Muscle layer of colon (tissue), 2 donors: ENCODE measurements around the gene MMP25.

Source experiments
- H3K27ac ChIP-seq: one replicate; pipeline ENCODE4 v1.7.0; 2013; ENCODE audit warnings: low read depth, mild to moderate bottlenecking, low read length, moderate library complexity
- H3K27me3 ChIP-seq, 2 donors: one replicate each; pipeline ENCODE4 v1.7.0; 2013; ENCODE audit warnings: low read length in 2 of 2, mild to moderate bottlenecking in 2 of 2; ENCODE audit not compliant: insufficient read depth in 2 of 2, control insufficient read depth in 1 of 2
- H3K36me3 ChIP-seq: one replicate; pipeline ENCODE4 v1.7.0; 2013; ENCODE audit warnings: mild to moderate bottlenecking, low read length; ENCODE audit not compliant: insufficient read depth
- H3K4me1 ChIP-seq: one replicate; pipeline ENCODE4 v1.7.0; 2013; ENCODE audit warnings: mild to moderate bottlenecking, low read length; ENCODE audit not compliant: insufficient read depth
- H3K4me3 ChIP-seq, 2 donors: one replicate each; pipeline ENCODE4 v1.7.0; 2013; ENCODE audit warnings: low read length in 2 of 2, low read depth in 1 of 2, mild to moderate bottlenecking in 1 of 2, moderate library complexity in 1 of 2
- H3K9ac ChIP-seq: one replicate; pipeline ENCODE4 v1.7.0; 2013; ENCODE audit warnings: low read length
- H3K9me3 ChIP-seq: one replicate; pipeline ENCODE4 v1.7.0; 2013; ENCODE audit warnings: mild to moderate bottlenecking, low read length
- donor health status: abdominal sarcoma.
- donor health status: Adenocarcinoma of cecum.

The MMP25 gene

DNA sequence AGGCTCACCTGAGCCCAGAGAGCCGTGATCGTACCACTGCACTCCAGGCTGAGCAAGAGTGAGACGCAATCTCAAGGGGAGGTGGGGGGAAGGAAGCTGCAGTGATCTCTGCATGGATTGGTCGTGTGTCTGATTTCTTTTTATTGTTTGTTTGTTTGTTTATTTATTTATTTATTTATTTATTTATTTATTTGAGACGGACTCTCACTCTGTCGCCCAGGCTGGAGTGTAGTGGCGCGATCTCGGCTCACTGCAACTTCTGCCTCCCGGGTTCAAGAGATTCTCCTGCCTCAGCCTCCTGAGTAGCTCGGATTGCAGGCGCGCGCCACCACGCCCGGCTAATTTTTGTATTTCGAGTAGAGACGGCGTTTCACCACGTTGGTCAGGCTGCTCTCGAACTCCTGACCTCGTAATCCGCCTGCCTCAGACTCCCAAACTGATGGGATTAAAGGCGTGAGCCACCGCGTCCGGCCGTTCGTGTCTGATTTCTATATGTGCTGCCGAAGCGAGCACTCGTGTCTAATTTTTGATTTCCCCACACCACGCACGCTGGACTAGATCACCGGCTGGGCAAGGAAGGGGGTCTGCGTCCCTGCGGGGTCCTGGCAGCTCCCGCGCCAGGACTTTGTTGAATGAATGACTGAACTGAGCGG lies 26.6 kb upstream of the MMP25 start:
- no peak overlapping the region for H3K9ac ChIP-seq
- peak overlapping the region; percentile 50 to 84 for H3K4me3 ChIP-seq
- H3K4me1 ChIP-seq, result peaks cover 24% of the 10 kb centered on the region
- H3K9me3 ChIP-seq, result no peaks in the 10 kb centered on the region
- H3K36me3 ChIP-seq, result no peaks in the 10 kb centered on the region
- H3K27ac ChIP-seq, result no peak overlapping the region
- peaks cover 7 to 22% of the 10 kb centered on the region in 2 donors for H3K27me3 ChIP-seq

DNA sequence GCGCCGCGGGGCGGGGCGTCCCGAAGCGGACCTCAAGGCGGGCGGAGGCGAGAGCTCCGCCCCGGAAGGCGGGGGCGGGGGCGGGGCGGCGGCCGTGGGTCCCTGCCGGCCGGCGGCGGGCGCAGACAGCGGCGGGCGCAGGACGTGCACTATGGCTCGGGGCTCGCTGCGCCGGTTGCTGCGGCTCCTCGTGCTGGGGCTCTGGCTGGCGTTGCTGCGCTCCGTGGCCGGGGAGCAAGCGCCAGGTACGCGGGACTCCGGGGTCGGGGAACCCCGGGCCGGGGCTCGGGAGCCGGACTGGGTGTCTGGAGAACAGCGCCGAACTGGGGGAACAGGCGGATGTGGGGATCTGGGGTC lies 26.1 kb upstream of the MMP25 start, which contains the start of gene TNFRSF12A:
Gene TNFRSF12A (plus strand): TSS at position 122 of the 357 bp plus-strand sequence. CDS start 30 bp downstream, at position 152.
- Histone ChIP-seq H3K4me1 (peaks cover 24% of the 10 kb centered on the region), H3K27ac (peak within 1 kb of the TSS; percentile 92), H3K36me3 (no peaks in the 10 kb centered on the region), H3K4me3 (peak within 1 kb of the TSS; percentile 68 to 84), H3K9me3 (no peaks in the 10 kb centered on the region), H3K9ac (peak within 1 kb of the TSS; percentile 92), H3K27me3 (peaks cover 7 to 22% of the 10 kb centered on the region in 2 donors)

DNA sequence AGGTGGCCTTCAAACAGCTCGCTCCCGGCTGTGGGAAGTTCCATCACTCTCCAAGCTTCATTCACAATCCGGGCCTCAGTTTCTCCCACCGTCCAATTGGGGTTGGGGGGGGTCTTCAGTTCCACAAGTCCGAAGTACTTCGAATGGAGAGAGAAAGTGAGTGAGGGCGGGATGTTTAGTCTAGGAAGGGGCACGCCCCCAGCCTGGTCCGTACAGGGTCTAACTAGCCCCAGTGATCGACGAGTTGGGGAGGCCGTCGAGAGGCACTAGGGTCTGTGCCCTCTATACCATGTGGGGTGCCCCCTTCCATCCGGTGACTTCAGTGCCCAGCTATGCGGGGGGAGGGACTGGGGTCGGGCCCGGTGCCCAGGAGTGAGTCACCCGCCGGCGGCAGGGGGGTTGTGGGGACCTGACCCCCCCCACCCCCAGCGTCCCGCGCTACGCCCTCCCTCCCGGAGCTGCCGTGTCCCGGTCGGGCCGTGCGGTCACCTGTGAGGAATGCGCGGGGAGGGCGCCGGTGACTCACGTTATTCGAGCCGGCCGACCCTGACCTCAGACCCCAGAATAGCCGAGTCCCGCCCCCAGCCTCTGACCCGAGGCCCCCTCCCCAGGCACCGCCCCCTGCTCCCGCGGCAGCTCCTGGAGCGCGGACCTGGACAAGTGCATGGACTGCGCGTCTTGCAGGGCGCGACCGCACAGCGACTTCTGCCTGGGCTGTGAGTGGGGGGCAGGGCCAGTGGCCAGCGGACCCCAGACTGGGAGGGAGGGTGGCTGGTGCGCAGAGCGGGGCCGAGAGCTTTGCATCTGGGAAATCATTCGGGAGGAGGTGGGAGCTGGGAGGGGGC lies 25.5 kb upstream of the MMP25 start:
- Histone ChIP-seq H3K27me3 (peaks cover 7 to 22% of the 10 kb centered on the region in 2 donors), H3K36me3 (peaks cover 4% of the 10 kb centered on the region), H3K9ac (peak overlapping the region; percentile 92), H3K4me1 (peaks cover 24% of the 10 kb centered on the region), H3K27ac (peak overlapping the region; percentile 92), H3K4me3 (peak overlapping the region; percentile 68 to 84), H3K9me3 (no peaks in the 10 kb centered on the region)

DNA sequence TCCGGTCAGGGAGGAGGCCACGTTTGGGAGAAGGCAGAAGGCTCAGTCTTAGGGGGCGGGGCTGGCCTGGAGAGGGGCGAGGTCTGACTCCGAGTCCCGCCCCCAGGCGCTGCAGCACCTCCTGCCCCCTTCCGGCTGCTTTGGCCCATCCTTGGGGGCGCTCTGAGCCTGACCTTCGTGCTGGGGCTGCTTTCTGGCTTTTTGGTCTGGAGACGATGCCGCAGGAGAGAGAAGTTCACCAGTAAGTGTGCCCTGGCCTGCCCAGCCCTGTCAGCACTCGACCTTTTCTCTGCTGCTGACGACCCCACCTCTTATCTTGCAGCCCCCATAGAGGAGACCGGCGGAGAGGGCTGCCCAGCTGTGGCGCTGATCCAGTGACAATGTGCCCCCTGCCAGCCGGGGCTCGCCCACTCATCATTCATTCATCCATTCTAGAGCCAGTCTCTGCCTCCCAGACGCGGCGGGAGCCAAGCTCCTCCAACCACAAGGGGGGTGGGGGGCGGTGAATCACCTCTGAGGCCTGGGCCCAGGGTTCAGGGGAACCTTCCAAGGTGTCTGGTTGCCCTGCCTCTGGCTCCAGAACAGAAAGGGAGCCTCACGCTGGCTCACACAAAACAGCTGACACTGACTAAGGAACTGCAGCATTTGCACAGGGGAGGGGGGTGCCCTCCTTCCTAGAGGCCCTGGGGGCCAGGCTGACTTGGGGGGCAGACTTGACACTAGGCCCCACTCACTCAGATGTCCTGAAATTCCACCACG lies 24.7 kb upstream of the MMP25 start:
- peak overlapping the region; percentile 92 for H3K9ac ChIP-seq
- peak overlapping the region; percentile 68 to 84 for H3K4me3 ChIP-seq
- H3K36me3 ChIP-seq, result peaks cover 6% of the 10 kb centered on the region
- H3K9me3 ChIP-seq, result no peaks in the 10 kb centered on the region
- peaks cover 7 to 22% of the 10 kb centered on the region in 2 donors for H3K27me3 ChIP-seq
- peaks cover 24% of the 10 kb centered on the region for H3K4me1 ChIP-seq
- H3K27ac ChIP-seq, result peak overlapping the region; percentile 92

DNA sequence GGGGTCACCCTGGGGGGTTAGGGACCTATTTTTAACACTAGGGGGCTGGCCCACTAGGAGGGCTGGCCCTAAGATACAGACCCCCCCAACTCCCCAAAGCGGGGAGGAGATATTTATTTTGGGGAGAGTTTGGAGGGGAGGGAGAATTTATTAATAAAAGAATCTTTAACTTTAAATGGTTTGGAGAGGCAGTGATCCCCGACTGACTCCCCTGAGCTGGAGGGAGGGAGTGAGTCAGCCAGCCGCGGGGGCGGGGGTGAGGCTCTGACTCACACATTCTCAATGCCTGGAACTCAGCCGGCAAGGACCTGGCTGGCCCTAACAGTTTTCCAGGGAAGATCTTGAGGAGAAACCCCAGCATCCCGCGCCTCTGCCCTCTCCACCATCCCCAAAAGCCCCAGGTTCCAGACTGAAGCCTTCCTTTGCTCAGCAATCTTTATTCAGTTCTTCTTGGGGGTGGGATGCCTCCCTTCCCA lies 24.1 kb upstream of the MMP25 start:
- H3K4me1 ChIP-seq, result peaks cover 24% of the 10 kb centered on the region
- H3K36me3 ChIP-seq, result peaks cover 11% of the 10 kb centered on the region
- peak overlapping the region; percentile 92 for H3K9ac ChIP-seq
- peak overlapping the region in 1 of 2 donors; percentile 84 for H3K4me3 ChIP-seq
- H3K27me3 ChIP-seq, result peaks cover 7 to 17% of the 10 kb centered on the region in 2 donors
- H3K9me3 ChIP-seq, result no peaks in the 10 kb centered on the region
- peak overlapping the region; percentile 92 for H3K27ac ChIP-seq

DNA sequence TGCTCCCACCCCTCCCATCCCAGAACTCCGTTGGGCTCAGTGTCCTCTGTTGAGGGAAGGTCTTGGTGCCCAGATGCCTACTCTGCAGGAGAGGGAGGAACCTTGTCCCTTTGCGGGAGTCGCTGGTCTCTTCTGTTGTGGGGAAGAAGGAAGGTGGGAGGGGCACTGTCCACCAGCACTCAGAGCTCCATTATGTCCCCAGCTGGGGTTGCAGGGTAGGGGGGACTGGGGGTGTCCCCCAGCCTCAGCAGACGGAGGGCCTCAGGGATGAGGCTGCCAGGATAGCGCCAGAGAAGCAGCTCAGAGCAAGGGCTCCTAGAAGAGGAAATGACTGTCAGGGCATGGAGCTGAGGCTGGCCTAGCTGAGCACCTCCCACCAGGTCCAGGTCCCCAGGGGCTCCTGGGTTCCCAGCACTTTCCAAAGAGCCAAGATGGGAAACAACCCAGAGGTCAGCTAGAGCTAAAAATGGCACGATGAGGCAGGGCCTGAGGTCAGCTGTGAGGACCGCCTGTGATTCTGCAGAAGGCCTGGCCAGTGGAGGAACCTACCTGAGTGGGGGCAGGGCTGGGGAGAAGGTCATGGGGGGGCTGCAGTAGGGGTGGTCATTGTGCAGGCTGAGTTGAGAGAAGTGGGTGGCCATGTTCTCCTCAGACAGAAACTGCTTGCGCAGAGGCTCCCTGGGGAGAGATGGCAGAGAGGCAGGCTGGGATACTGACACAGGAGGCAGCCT lies 23.5 kb upstream of the MMP25 start:
- H3K36me3 ChIP-seq, result peaks cover 11% of the 10 kb centered on the region
- H3K4me3 ChIP-seq, result peak overlapping the region; percentile 84 to 88
- H3K9me3 ChIP-seq, result no peaks in the 10 kb centered on the region
- peaks cover 7 to 11% of the 10 kb centered on the region in 2 donors for H3K27me3 ChIP-seq
- H3K9ac ChIP-seq, result peak overlapping the region; percentile 92
- peak overlapping the region; percentile 92 for H3K27ac ChIP-seq
- peaks cover 24% of the 10 kb centered on the region for H3K4me1 ChIP-seq

DNA sequence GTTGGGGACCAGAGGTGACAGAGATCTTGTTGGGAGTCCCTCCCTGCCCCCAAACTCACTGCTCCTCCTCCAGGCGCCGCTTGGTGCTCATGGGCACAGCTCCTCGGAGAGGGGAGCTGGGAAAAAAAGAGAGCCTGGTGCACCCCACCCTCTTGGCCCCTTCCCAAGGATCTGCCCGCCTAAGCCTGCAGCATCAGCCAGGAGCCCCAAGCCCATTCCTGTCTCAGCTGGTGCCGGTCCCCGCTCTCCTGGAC lies 23.0 kb upstream of the MMP25 start:
- Histone ChIP-seq H3K4me1 (peaks cover 24% of the 10 kb centered on the region), H3K9ac (peak overlapping the region; percentile 92), H3K4me3 (peak overlapping the region; percentile 84 to 88), H3K36me3 (peaks cover 11% of the 10 kb centered on the region), H3K27me3 (peaks cover 2 to 6% of the 10 kb centered on the region in 2 donors), H3K27ac (peak overlapping the region; percentile 92), H3K9me3 (no peaks in the 10 kb centered on the region)

DNA sequence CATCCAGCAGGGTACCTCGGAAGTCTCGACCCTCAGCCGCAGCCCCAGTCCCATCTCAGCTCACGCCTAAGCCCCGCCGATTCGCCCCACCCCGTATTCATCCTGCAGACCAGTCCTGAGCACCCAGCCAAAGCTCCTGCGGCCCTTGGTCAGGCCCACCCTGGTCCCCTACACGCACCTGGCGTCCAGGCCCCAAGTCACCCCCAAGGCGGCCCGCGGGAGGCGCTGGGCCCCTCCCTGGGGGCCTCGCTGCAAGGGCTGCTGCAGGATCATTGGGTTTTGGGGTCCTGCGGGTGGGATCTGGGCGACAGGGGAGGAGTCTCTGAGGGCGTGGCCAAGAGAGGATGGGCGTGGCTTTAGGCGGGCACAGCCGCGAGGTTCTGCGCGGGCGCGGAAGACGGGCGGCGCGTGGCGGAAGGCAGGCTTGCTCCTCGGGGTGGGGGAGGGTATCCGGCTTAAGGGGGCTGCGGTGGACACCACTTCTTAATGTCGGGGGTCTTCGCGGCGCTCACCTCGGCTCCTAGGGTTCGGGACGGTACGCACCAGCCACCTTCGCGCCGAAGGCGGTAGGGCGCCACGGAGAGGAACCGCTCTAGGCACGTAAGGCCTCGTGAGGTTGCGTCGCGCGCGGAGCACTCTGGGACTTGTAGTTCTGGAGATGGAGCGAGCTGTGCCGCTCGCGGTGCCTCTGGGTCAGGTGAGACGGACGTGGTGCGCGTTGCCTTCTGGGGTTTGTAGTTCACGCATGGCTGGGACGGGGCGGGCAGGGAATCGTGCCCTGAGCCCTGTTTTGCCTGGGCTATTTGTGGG lies 22.5 kb upstream of the MMP25 start, which contains the start of the genes HCFC1R1 and THOC6:
Gene HCFC1R1 (minus strand): TSS at position 274 of the 810 bp plus-strand sequence. CDS start 1 bp downstream, at position 273.
Gene THOC6 (plus strand): TSS at position 367 of the 810 bp plus-strand sequence. CDS start 292 bp downstream, at position 659.
- peaks cover 11% of the 10 kb centered on the region for H3K36me3 ChIP-seq
- H3K9me3 ChIP-seq, result no peaks in the 10 kb centered on the region
- peaks cover 29% of the 10 kb centered on the region for H3K4me1 ChIP-seq
- H3K27ac ChIP-seq, result peak within 1 kb of the TSS; percentile 92
- H3K4me3 ChIP-seq, result peak within 1 kb of the TSS; percentile 84 to 88
- peaks cover 2 to 6% of the 10 kb centered on the region in 2 donors for H3K27me3 ChIP-seq
- H3K9ac ChIP-seq, result peak within 1 kb of the TSS; percentile 92

DNA sequence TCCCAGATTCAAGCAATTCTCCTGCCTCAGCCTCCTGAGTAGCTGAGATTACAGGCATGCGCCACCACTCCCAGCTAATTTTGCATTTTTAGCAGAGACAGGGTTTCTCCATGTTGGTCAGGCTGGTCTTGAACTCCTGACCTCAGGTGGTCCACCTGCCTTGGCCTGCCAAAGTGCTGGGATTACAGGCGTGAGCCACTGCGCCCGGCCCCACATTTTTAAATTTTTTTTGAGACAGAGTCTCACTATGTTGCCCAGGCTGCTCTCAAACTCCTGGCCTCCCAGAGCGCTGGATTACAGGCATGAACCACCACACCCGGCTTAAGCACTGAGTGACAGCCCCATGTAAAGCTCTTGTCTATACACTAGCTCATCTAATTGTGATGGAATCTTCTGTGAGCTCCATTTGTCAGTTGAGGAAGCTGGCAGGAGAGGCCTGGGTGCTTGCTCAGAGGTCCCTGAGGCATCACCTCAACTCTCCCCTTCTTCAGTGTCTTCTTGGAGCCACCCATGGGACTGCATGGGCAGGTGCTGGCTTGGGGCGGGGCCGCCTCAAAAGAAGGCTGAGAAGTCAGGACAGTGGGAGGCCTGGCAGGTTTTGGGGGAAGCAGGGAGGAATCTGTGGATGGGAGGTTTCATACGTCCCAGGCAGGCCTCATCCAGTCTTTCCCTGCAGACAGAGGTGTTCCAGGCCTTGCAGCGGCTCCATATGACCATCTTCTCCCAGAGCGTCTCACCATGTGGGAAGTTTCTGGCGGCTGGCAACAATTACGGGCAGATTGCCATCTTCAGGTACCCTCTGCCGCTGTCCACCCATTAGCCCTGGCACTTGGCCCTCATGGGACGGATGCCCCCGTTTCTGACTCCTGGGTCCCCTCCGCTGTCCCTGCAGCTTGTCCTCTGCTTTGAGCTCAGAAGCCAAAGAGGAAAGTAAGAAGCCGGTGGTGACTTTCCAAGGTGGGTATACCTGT lies 21.0 kb upstream of the MMP25 start:
- Histone ChIP-seq H3K9ac (no peak overlapping the region), H3K4me3 (no peak overlapping the region), H3K4me1 (peaks cover 33% of the 10 kb centered on the region), H3K27me3 (peaks cover 7 to 19% of the 10 kb centered on the region in 2 donors), H3K36me3 (peaks cover 11% of the 10 kb centered on the region), H3K27ac (no peak overlapping the region), H3K9me3 (no peaks in the 10 kb centered on the region)
